IPS-NIHi11 (cell line): Measurements from ENCODE around the gene PAMR1.
A peak's percentile ranks its signal among the peaks of the same experiment; 100 is the strongest.

Source experiments
- DNase-seq: peaks from one replicate; pipeline ENCODE4 v3.0.0; 2012; ENCODE audit warnings: mixed read lengths, low spot score

PAMR1 gene

DNA sequence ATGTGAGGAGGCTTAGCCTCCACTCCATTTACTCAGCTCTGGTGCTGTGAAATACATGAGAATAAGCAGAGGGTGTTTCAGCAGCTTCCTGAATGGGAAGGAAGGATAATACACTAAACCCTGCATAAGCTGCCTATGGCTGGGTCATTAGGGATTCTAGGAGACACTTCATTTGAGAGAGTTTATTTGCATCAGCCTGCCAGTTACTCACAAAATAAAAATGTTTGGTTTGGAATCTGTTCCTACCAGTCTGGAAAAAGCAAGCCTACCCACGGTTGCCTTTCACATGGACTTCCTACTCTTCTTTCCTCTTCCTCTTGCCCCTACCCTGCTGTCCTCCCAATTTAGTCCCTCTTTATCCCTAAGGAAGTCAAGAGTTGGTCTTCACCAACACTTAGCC is 126.5 kb downstream of the PAMR1 start:
- DNase-seq, result no peak

DNA sequence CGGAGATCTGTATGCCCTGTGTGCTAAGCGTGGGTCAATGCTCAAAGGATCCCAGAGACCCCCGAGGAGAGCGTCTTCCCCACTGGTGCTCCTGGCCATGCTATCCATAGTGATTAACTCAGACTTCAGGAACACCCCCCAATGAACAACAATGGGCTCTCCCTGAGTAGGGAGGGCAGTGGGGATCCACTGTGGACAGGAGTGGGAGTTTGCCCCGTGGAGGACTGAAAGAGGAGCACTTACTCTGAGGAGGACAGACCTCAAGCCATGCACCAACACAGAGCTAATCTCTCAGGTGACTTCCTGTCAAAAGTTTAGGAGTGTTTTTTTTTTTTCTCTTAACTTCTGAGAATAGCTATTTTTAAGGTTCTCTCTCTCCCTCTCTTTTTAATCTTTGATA is 130.5 kb downstream of the PAMR1 start:
- no peak for DNase-seq

DNA sequence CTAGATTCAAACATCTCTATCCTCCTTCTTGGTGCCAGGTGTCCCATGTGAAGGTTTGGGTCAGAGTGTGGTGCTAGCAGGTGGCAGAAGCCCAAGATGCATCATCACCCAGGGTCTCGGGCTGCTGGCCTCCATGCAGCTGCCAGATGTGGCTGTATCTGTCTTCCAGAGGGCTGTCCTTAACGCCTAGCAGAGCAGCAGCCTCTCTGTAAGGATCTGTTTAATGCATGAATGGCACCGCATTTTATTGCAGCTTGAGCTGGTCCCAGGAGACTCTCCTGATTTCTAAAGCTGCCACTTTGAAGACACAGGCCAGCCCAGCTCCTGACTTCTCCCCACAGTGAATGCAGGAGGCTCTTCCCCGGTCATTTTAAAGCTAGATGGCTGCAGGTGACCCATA is 132.3 kb downstream of the PAMR1 start:
- no peak for DNase-seq

DNA sequence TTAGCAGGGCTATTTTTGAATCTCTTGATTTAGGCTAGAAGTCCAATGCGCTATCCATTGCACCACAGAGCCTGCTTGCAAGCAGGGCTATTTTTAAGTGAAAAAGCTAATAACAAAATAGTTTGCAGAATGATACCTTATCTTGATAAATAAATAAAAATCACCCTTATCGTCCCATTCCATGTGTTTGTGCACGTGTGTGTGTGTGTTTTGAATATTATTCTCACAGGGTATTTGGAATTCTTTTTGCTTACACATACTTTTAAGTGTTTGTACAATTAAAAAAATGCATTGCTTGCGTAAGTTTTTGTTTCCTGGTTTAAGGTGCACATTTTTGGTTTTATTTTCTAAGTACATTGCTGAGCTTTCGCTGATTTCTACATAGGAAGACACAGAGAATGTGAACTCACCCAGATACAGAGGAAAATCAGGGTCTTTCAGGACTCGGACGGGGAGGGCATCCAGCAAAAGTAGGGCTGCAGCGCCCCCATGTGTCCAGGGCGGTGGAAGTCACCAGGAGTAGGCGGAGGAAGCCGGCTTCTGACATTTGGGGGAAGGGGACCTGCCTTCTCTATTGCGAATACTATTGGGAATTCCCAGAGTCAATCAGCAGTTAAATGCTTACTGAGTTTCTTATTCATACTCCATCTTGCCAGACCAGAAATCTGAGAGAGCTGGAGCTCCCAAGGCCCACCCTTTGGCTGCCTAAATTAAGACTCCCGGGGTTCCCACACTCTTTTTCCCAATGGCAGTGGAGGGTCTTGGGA is 133.3 kb downstream of the PAMR1 start:
- peak; percentile 87 for DNase-seq

DNA sequence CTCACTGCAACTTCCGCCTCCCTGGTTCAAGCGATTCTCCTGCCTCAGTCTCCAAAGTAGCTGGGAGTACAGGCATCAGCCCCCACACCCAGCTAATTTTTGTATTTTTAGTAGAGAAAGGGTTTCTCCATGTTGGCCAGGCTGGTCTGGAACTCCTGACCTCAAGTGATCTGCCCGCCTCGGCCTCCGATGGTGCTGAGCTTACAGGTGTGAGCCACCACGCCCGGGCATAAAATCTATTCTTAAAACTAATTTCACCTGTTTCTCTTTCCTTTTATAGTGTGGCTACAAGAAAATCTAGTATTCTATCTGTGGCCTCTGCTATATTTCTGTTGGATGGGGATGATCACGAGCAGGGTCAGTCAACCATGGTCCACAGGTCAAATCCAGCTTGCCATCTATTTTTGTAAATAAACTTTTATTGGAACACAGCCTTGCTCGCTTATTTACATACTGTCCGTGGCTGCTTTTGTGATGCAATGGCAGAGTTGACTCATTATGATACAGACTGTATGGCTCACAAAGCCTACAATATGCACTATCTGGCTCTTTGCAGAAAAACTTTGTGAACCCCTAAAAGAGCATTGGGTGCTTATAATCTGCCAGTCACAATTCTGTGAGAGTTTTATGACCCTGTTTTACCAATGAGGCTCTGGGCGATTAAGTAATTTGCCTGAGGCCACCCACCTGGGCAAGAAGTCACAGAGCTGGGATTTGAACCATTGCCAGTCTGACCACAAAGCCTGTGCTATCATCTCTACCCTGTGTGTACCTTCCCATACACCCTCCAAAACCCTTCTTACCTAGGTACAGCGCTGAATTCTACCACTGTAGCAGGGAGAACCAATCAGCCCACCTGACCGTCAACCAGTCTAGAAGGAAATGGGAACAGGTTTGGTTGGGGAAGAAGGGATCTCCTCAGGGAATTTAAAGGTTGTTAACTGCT is 134.4 kb downstream of the PAMR1 start:
- no peak for DNase-seq

DNA sequence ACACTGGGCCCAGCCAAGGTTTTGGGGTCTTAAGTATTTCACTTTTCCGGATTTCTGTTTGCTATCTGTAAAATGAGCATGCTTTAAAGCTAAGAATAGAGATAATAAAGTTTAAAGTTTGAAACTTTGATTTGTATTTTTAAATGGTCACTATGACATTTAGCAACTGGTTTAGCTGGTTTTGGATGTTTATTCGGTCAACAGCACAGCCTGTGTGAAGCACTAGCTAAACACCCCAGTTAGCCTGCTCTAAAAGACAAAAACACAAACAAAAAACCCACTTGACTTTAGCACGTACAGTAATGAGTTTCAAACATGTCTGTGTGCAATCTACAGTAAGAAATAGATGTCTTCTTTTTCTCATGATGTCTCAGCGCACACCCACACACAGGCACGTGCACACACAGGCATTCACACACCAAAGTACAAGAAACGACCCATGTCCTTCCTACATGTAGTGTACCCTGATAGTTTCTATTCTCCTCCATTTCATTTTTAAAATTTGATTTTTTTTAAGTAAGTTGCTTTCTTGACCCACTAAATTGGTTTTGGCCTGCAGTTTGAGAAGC is 135.4 kb downstream of the PAMR1 start:
- DNase-seq, result no peak

DNA sequence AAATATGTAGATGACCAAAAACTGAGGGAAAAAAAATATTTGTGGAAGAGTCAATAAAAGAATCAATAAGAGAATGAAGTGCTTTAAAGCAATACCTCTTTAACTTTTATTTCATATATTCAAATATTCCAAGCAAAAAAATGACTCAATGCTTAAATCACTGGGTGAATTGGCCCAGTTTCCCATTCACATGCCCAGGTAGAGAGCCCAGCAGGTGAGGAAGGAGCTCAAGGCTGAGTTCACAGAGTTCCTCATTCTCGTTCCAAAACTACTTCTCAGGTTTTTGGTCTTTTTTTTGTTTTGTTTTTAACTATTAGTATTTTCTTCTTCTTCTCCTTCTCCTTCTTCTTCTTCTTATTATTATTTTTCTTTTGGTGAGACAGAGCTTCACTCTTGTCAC is 136.3 kb downstream of the PAMR1 start:
- DNase-seq, result no peak

DNA sequence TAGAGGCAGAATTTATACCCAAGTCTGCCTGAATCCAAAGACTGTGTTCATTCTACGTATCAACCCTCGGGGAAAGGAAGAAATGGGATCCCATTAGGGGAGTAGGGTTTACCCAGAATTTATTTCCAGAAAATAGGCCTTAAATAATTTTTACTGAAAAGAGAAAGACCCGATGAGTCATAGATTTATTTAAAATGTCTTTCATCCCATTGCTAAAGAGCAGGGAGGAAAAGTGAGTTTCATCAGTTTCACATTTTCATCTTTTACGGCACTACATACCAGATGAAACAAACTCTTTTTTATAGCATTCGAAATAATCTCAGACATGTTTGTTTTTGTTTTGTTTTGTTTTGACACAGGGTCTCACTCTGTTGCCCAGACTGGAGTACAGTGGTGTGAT is 137.4 kb downstream of the PAMR1 start:
- DNase-seq, result no peak

DNA sequence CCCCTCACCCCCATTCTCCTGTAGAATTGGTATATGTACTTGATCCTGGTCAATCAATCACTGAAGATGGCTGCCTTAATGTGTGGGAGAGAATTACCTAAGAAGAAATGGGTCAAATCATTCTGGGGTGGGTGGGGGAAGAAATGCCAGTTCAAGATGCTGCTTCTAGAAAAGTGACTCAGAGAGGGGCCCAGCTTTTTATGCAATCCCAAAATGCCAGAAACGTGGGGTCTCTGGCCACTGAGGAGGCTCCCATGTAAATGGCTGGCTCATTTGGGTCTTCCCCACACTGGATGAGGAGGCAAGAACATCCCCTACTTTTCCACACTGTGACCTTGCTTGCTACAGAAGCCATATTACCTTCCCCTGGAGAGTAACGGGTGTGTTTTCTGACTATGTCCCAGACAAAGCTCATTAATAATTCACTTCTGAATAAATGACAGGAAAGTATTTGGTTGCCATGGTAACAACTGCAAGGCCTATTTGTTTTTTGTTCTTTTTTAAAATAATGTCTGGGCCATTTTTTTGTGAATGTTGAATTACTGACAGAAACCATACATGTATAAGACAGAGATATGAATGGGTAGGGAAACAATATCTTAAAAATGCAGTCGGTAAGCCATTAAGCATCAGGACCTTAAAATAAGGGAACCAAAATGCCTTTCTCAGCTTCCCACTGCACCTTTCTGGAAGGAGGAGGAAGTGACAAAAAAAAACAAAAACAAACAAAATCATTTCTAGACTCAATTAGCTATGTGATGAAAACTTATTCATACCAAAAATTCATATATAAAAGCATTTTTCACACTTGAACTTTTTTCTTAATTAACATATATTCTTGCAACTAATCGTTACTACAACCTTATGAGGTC is 138.1 kb downstream of the PAMR1 start:
- no peak for DNase-seq

DNA sequence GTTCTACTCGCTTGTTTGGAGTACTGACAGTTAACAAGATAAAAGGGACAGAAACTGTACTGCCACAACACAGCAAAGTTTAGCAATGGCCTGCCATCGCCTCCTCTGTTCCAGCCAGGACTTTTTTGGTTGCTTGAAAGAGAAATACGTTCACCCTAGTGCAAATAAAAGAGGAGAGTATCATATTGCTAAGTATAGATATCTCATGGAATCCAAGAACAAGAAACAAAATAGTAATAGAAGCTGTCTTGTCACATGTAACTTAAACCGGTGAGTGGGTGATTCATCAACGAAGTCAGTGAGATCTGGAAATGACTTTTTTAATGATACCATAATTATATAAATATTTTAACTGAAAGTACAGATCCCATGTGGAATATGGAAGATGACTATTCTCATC is 141.5 kb downstream of the PAMR1 start:
- DNase-seq, result no peak
